ENCODE data around the gene KCNK7. TPM values are rescaled to one million over a fixed set of nuclear protein-coding genes. Genes with fewer than 3 reads are reported as not detected.

The KCNK7 gene
- total RNA-seq, 1 experiment from 2014 or later: 1.8 TPM

DNA sequence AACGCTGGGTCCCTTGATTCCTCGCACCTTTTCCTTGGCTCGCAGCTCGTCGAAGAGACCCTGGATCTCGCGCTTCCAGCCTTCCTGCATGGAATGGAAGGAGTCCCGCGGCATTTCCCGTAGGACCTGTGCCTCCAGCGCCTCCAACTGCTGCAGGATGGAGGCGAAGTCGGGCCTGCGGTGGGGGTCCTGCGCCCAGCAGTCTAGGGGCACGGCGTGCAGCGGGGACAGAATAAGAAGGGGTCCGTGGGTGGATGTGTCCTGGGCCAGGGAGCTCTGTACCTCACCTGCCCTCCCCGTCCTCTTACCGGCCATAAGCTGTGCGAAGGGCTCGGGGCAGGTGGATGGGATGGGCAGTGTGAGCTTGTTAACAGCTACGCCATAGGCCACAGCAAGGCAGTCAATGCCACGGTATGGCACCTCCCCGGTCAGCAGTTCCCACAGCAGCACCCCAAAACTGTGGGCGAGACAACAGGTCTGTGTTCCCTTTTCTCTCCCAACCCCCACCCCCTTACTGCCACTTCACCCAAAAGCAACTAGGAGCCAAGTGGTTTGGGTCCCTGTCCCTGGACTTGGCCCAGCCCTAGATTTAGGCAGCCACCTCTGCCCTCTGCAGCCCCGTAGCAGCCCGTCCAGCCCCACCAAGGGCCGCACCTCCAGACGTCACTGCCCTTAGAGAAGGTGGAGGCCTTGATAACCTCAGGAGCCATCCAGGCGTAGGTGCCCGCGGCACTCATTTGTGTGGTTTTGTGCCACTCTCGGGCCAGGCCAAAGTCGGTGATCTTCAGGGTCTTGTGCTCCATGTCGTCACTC is 12.2 kb upstream of the KCNK7 start:
- H2BK15ac ChIP-seq (ENCODE audit: low read depth, low read length): no peak overlapping the region
- no peaks in the 10 kb centered on the region for H3K79me2 ChIP-seq (ENCODE audit: insufficient read depth, low read length)
- Mint-ChIP-seq H3K4me3 (peak overlapping the region; percentile 55 to 81), H3K9me3 (no peaks in the 10 kb centered on the region), H3K27me3 (ENCODE audit: low read depth) (peaks cover 1% of the 10 kb centered on the region; the same call in 1 of the 2 replicates), H3K27ac (peak overlapping the region in 2 of 3 experiments; percentile 27 to 70; a peak in 4 of 7 replicates), H3K36me3 (ENCODE audit: insufficient read depth in 1 of 3, low read depth in 3 of 3) (peaks cover 15 to 63% (median 62%) of the 10 kb centered on the region in 3 experiments; a peak in 6 of 7 replicates), H3K4me1 (peaks cover 14 to 28% of the 10 kb centered on the region in 2 experiments)
- H3K9me3 ChIP-seq (ENCODE audit: control insufficient read depth, low read depth, low read length): no peaks in the 10 kb centered on the region
- no peak overlapping the region for H2AK5ac ChIP-seq (ENCODE audit: insufficient read length, low read length)
- no peak overlapping the region for H3K27ac ChIP-seq (ENCODE audit: insufficient read length, low read depth, low read length)
- no peak overlapping the region for H2AFZ ChIP-seq (ENCODE audit: low read length)
- no peaks in the 10 kb centered on the region for H3K79me1 ChIP-seq (ENCODE audit: insufficient read depth, low read depth, low read length, poor library complexity, severe bottlenecking)
- H2BK5ac ChIP-seq (ENCODE audit: insufficient read length, low read length): no peak overlapping the region
- H4K20me1 ChIP-seq (ENCODE audit: control insufficient read depth, insufficient read depth, insufficient read length): no peaks in the 10 kb centered on the region
- no peak overlapping the region for H4K8ac ChIP-seq (replicated peaks; ENCODE audit: insufficient read length, low read depth, low read length)
- H3K56ac ChIP-seq (ENCODE audit: insufficient read length, low read depth, low read length): no peak overlapping the region
- no peak overlapping the region for H4K91ac ChIP-seq (ENCODE audit: insufficient read length, low read depth, low read length)
- no peak overlapping the region for H3K18ac ChIP-seq (ENCODE audit: insufficient read length, low read depth, low read length)
- no peak for DNase-seq
- H2BK20ac ChIP-seq (ENCODE audit: low read depth, low read length, poor library complexity, severe bottlenecking): no peak overlapping the region
- H3T11ph ChIP-seq (ENCODE audit: low read length): no peak overlapping the region
- H3K14ac ChIP-seq (ENCODE audit: insufficient read depth, low read length): peak overlapping the region; percentile 49; the same call in 1 of the 2 replicates
- H3K4me2 ChIP-seq (ENCODE audit: insufficient read depth, insufficient read length, low read length): peak overlapping the region; percentile 53
- no peak for TF ChIP-seq CTCF (conservative IDR thresholded peaks at IDR 0.05)
- H3K4me1 ChIP-seq (ENCODE audit: insufficient read depth, low read length): no peaks in the 10 kb centered on the region; the same call in 1 of the 2 replicates
- no peak overlapping the region for H3K4ac ChIP-seq (ENCODE audit: low read depth, low read length)
- peaks cover 8% of the 10 kb centered on the region for H3K23me2 ChIP-seq (ENCODE audit: insufficient read length, low read depth, low read length, poor library complexity, severe bottlenecking)
- no peak overlapping the region for H4K5ac ChIP-seq (ENCODE audit: insufficient read length, low read depth, low read length)
- no peak overlapping the region for H2BK12ac ChIP-seq (ENCODE audit: insufficient read length, low read depth, low read length)
- no peak overlapping the region for H2BK120ac ChIP-seq (ENCODE audit: low read depth, low read length, poor library complexity, severe bottlenecking)
- WGBS (ENCODE audit: extremely low coverage, insufficient read length, low lambda C conversion rate): no CpG with 5 or more reads among the region's 37 CpGs
- H3K27me3 ChIP-seq (ENCODE audit: insufficient read depth, low read length): no peaks in the 10 kb centered on the region
- H3K9ac ChIP-seq (ENCODE audit: extremely low read depth, insufficient read length, low read length): no peak overlapping the region
- no peak overlapping the region for H3K23ac ChIP-seq (ENCODE audit: insufficient read length, low read depth, low read length)
